ENCODE measurements around the gene ATOH8. TPM values are rescaled to one million over a fixed set of nuclear protein-coding genes. Genes with fewer than 3 reads are reported as not detected.

ATOH8 gene
- total RNA-seq, 1 donor from 2014 or later: 9.0 TPM

DNA sequence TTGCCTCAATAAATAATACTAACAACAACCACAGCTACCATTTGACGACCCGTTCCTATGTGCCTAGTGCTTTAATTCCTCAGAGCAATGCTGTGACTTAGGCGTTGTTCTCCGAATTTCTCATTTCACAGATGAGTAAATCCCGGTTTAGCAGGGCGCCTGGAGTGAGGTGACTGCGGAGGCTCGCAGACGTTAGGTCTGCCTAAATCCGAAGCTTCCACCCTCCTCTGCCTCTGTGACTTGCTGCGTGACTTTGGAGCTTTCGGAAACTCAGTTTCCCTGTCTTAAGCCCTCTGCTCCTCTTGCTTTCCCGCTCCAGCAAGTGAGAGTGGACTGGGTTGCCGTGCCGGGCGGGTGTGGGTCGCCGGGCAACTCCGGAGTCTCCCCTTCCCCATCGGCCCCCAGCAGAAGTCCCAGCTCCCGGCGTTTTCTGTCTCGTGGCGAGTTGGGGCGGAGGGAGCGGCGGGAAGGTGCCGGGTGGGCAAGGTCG is 711 bp upstream of the ATOH8 start:
- DNase-seq: peak; percentile 41
- Mint-ChIP-seq H3K27me3 (ENCODE audit: unreplicated experiment) (peaks cover 11% of the 10 kb centered on the region), H3K4me1 (ENCODE audit: low read depth, unreplicated experiment) (peaks cover 6% of the 10 kb centered on the region), H3K36me3 (ENCODE audit: unreplicated experiment) (no peaks in the 10 kb centered on the region), H3K9me3 (ENCODE audit: unreplicated experiment) (peaks cover 10% of the 10 kb centered on the region), H3K27ac (ENCODE audit: unreplicated experiment) (no peak overlapping the region), H3K4me3 (ENCODE audit: unreplicated experiment) (peak overlapping the region; percentile 49)
- TF ChIP-seq, protein P1, sequence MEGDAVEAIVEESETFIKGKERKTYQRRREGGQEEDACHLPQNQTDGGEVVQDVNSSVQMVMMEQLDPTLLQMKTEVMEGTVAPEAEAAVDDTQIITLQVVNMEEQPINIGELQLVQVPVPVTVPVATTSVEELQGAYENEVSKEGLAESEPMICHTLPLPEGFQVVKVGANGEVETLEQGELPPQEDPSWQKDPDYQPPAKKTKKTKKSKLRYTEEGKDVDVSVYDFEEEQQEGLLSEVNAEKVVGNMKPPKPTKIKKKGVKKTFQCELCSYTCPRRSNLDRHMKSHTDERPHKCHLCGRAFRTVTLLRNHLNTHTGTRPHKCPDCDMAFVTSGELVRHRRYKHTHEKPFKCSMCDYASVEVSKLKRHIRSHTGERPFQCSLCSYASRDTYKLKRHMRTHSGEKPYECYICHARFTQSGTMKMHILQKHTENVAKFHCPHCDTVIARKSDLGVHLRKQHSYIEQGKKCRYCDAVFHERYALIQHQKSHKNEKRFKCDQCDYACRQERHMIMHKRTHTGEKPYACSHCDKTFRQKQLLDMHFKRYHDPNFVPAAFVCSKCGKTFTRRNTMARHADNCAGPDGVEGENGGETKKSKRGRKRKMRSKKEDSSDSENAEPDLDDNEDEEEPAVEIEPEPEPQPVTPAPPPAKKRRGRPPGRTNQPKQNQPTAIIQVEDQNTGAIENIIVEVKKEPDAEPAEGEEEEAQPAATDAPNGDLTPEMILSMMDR (IDR thresholded peaks at IDR 0.05; ENCODE audit: partially characterized antibody, unreplicated experiment): no peak

DNA sequence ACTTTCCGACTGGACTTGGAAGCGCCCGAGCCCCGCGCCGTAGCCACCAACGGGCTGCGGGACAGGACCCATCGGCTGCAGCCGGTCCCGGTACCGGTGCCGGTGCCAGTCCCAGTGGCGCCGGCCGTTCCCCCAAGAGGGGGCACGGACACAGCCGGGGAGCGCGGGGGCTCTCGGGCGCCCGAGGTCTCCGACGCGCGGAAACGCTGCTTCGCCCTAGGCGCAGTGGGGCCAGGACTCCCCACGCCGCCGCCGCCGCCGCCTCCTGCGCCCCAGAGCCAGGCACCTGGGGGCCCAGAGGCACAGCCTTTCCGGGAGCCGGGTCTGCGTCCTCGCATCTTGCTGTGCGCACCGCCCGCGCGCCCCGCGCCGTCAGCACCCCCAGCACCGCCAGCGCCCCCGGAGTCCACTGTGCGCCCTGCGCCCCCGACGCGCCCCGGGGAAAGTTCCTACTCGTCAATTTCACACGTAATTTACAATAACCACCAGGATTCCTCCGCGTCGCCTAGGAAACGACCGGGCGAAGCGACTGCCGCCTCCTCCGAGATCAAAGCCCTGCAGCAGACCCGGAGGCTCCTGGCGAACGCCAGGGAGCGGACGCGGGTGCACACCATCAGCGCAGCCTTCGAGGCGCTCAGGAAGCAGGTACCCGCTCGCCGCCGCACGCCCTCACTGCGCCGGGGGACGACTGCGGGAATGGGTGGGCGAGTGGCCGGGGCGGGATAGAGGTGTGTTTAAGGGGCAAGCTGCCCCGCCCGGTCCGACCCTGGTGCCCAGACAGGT is 713 bp downstream of the ATOH8 start:
- Mint-ChIP-seq H3K36me3 (ENCODE audit: unreplicated experiment) (no peaks in the 10 kb centered on the region), H3K27me3 (ENCODE audit: unreplicated experiment) (peaks cover 15% of the 10 kb centered on the region), H3K4me1 (ENCODE audit: low read depth, unreplicated experiment) (peaks cover 8% of the 10 kb centered on the region), H3K4me3 (ENCODE audit: unreplicated experiment) (peak overlapping the region; percentile 91), H3K27ac (ENCODE audit: unreplicated experiment) (no peak overlapping the region), H3K9me3 (ENCODE audit: unreplicated experiment) (peaks cover 17% of the 10 kb centered on the region)
- TF ChIP-seq, protein P1 (IDR thresholded peaks at IDR 0.05; ENCODE audit: partially characterized antibody, unreplicated experiment): no peak
- DNase-seq: peak; percentile 74

- no peaks in the 10 kb centered on the region for H3K36me3 Mint-ChIP-seq (ENCODE audit: unreplicated experiment)
- no peak overlapping the region for H3K27ac Mint-ChIP-seq (ENCODE audit: unreplicated experiment)
- peak overlapping the region; percentile 91 for H3K4me3 Mint-ChIP-seq (ENCODE audit: unreplicated experiment)
- DNase-seq: no peak
- peaks cover 17% of the 10 kb centered on the region for H3K27me3 Mint-ChIP-seq (ENCODE audit: unreplicated experiment)
- H3K4me1 Mint-ChIP-seq (ENCODE audit: low read depth, unreplicated experiment): peaks cover 8% of the 10 kb centered on the region
- TF ChIP-seq, protein P1 (IDR thresholded peaks at IDR 0.05; ENCODE audit: partially characterized antibody, unreplicated experiment): no peak
- peaks cover 15% of the 10 kb centered on the region for H3K9me3 Mint-ChIP-seq (ENCODE audit: unreplicated experiment)
Observed at GRCh38 chr2:85755122-85756027, 1.6 kb downstream of the ATOH8 start.

GRCh38 chr2:85756195-85756594 is 2.4 kb downstream of the ATOH8 start:
- peak overlapping the region; percentile 91 for H3K4me3 Mint-ChIP-seq (ENCODE audit: unreplicated experiment)
- H3K36me3 Mint-ChIP-seq (ENCODE audit: unreplicated experiment): no peaks in the 10 kb centered on the region
- H3K4me1 Mint-ChIP-seq (ENCODE audit: low read depth, unreplicated experiment): peaks cover 13% of the 10 kb centered on the region
- no peak for DNase-seq
- TF ChIP-seq, protein P1 (IDR thresholded peaks at IDR 0.05; ENCODE audit: partially characterized antibody, unreplicated experiment): no peak
- no peak overlapping the region for H3K27ac Mint-ChIP-seq (ENCODE audit: unreplicated experiment)
- peaks cover 15% of the 10 kb centered on the region for H3K9me3 Mint-ChIP-seq (ENCODE audit: unreplicated experiment)
- H3K27me3 Mint-ChIP-seq (ENCODE audit: unreplicated experiment): peaks cover 18% of the 10 kb centered on the region

All from glutamatergic neuron (in vitro differentiated cells).